Mesendoderm (in vitro differentiated cells): Measurements from ENCODE around the gene MYCN.
"Not testable (repeated sequence)": the region's sequence is repeated elsewhere in the genome, so short reads cannot be mapped to it uniquely, and the experiment has no call there.

Experiments used
- DNase-seq: peaks from one replicate; pipeline ENCODE4 v3.0.0; 2013
- H2AK5ac ChIP-seq: 2 replicates; pipeline ENCODE4 v1.6.1; 2013; ENCODE audit warnings: low read length, inconsistent platforms
- H2BK120ac ChIP-seq: 2 replicates; pipeline ENCODE4 v1.6.1; 2013; ENCODE audit warnings: low read depth, mild to moderate bottlenecking, low read length, moderate library complexity, mixed read lengths
- H2BK15ac ChIP-seq: replicated peaks from 2 replicates; pipeline ENCODE4 v1.6.1; 2013; ENCODE audit warnings: low read depth, mild to moderate bottlenecking, moderate library complexity
- H2BK5ac ChIP-seq: 2 replicates; pipeline ENCODE4 v1.6.1; 2013; ENCODE audit warnings: low read length, inconsistent platforms
- H3K18ac ChIP-seq: 2 replicates; pipeline ENCODE4 v1.6.1; 2013; ENCODE audit warnings: mild to moderate bottlenecking, low read length, mixed read lengths
- H3K23ac ChIP-seq: one replicate; pipeline ENCODE4 v1.6.1; 2013; ENCODE audit warnings: low read length
- H3K27ac ChIP-seq: 2 replicates; pipeline ENCODE4 v1.5.1; 2013; ENCODE audit warnings: low read depth, mild to moderate bottlenecking, inconsistent platforms, low read length, moderate library complexity
- H3K27me3 ChIP-seq: 2 replicates; pipeline ENCODE4 v1.6.1; 2013; ENCODE audit warnings: low read length, control low read depth, mild to moderate bottlenecking, inconsistent platforms; ENCODE audit not compliant: insufficient read depth, poor library complexity
- H3K36me3 ChIP-seq: 2 replicates; pipeline ENCODE4 v1.6.1; 2013; ENCODE audit warnings: low read length, inconsistent platforms; ENCODE audit not compliant: control insufficient read depth, insufficient read depth
- H3K4ac ChIP-seq: one replicate; pipeline ENCODE4 v1.6.1; 2013; ENCODE audit warnings: low read depth, mild to moderate bottlenecking, low read length, moderate library complexity
- H3K4me1 ChIP-seq: 2 replicates; pipeline ENCODE4 v1.6.1; 2013; ENCODE audit warnings: low read depth, low read length, inconsistent platforms; ENCODE audit not compliant: control insufficient read depth
- H3K4me2 ChIP-seq: 2 replicates; pipeline ENCODE4 v1.6.1; 2013; ENCODE audit warnings: low read length
- H3K4me3 ChIP-seq: 2 replicates; pipeline ENCODE4 v1.5.1; 2013; ENCODE audit warnings: mild to moderate bottlenecking, low read length
- H3K56ac ChIP-seq: one replicate; pipeline ENCODE4 v1.6.1; 2013; ENCODE audit warnings: low read length
- H3K79me1 ChIP-seq: 2 replicates; pipeline ENCODE4 v1.6.1; 2013; ENCODE audit warnings: low read length, inconsistent platforms
- H3K79me2 ChIP-seq: 2 replicates; pipeline ENCODE4 v1.6.1; 2013; ENCODE audit warnings: mild to moderate bottlenecking, low read length; ENCODE audit not compliant: control insufficient read depth, insufficient read depth
- H3K9ac ChIP-seq: 2 replicates; pipeline ENCODE4 v1.6.1; 2013; ENCODE audit warnings: low read length, inconsistent platforms
- H4K5ac ChIP-seq: one replicate; pipeline ENCODE4 v1.6.1; 2013; ENCODE audit warnings: low read length
- H4K8ac ChIP-seq: one replicate; pipeline ENCODE4 v1.6.1; 2013; ENCODE audit warnings: low read depth, mild to moderate bottlenecking, control low read depth, low read length, moderate library complexity
- WGBS: extraction: QIAGEN DNeasy Blood & Tissue Kit; methylation state at CpG from one replicate; pipeline ENCODE4 v1.1.7; 2013; ENCODE audit warnings: low lambda C conversion rate, missing lambda C conversion rate; ENCODE audit not compliant: insufficient coverage; ENCODE audit errors: extremely low coverage; 5-methylcytosine and 5-hydroxymethylcytosine counted together

MYCN gene

GRCh38 chr2:15959331-15960153 lies 19.2 kb downstream of the MYCN start:
- peaks cover 2% of the 10 kb centered on the region for H3K4me1 ChIP-seq
- no peaks in the 10 kb centered on the region for H3K27me3 ChIP-seq
- DNase-seq = no peak
- H3K4me2 ChIP-seq = no peak overlapping the region
- H2BK120ac ChIP-seq = no peak overlapping the region
- H3K79me1 ChIP-seq = no peaks in the 10 kb centered on the region
- H3K9ac ChIP-seq = no peak overlapping the region
- H2BK5ac ChIP-seq = no peak overlapping the region
- H3K27ac ChIP-seq = no peak overlapping the region
- no peak overlapping the region for H4K5ac ChIP-seq
- H4K8ac ChIP-seq = no peak overlapping the region
- H3K36me3 ChIP-seq = no peaks in the 10 kb centered on the region
- no peak overlapping the region for H3K56ac ChIP-seq
- no peak overlapping the region for H3K4ac ChIP-seq
- H3K23ac ChIP-seq = no peak overlapping the region
- H3K4me3 ChIP-seq = no peak overlapping the region
- H2BK15ac ChIP-seq = no peak overlapping the region
- no peak overlapping the region for H2AK5ac ChIP-seq
- no CpG with 5 or more reads among the region's 4 CpGs for WGBS
- no peak overlapping the region for H3K18ac ChIP-seq
- H3K79me2 ChIP-seq = no peaks in the 10 kb centered on the region

- not testable (repeated sequence) for H3K4ac ChIP-seq, H2BK5ac ChIP-seq, H3K27ac ChIP-seq, DNase-seq, H2BK120ac ChIP-seq, H3K27me3 ChIP-seq, H2BK15ac ChIP-seq, H3K9ac ChIP-seq, H3K23ac ChIP-seq, H3K4me3 ChIP-seq, H3K56ac ChIP-seq, H3K36me3 ChIP-seq, H2AK5ac ChIP-seq, H3K4me2 ChIP-seq, H3K18ac ChIP-seq, H3K79me2 ChIP-seq, H4K5ac ChIP-seq, H3K79me1 ChIP-seq, H3K4me1 ChIP-seq, H4K8ac ChIP-seq
- no CpG with 5 or more reads among the region's 2 CpGs for whole genome bisulfite sequencing
Observed at GRCh38 chr2:15960154-15960520, 19.8 kb downstream of the MYCN start.

- H2BK15ac ChIP-seq, H3K79me2 ChIP-seq, H4K8ac ChIP-seq, DNase-seq, H2BK120ac ChIP-seq, H3K4me3 ChIP-seq, H3K4me2 ChIP-seq, H3K4ac ChIP-seq, H3K36me3 ChIP-seq, H3K9ac ChIP-seq, H3K23ac ChIP-seq, H4K5ac ChIP-seq, H3K79me1 ChIP-seq, H3K27me3 ChIP-seq, H3K27ac ChIP-seq, H3K18ac ChIP-seq, H3K4me1 ChIP-seq, H2BK5ac ChIP-seq, H2AK5ac ChIP-seq, H3K56ac ChIP-seq: not testable (repeated sequence)
- no CpG with 5 or more reads among the region's 5 CpGs for WGBS
Observed at GRCh38 chr2:15963109-15963976, 23.0 kb downstream of the MYCN start.

DNA sequence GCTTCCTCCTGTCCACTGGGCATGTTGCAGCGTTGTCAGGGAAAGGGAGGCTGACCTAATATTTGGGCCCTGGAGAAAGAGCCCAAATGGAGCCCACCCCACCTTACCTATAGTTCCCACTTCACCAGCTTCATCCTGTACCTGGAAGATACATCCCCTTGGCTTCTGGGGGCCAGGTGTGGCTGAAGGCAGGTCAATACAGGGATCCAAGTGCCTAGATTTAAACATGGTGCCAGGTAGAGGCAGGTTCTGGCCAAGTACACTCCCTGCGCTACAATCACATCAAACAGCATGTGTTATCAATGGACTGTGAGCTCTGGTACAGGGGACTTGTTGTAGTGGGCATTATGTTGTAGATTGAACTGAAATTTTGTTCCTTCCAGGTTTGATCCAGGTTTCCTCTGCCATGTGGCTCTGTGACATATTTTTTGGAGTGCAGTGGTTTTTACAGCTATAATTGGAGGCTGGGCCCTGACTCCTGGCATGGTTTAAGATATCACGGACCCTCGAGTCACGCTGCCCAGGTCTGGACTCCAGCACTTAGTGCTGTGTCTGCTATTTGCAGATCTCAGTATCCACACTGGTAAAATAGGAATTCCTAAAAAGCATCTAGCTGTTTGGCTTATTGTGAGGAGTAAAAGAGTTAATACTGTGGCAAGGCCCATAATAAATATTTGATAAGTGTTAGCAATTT lies 23.8 kb downstream of the MYCN start:
- H3K18ac ChIP-seq = no peak overlapping the region
- no peak overlapping the region for H2BK120ac ChIP-seq
- no peaks in the 10 kb centered on the region for H3K79me2 ChIP-seq
- no peak overlapping the region for H2BK15ac ChIP-seq
- H3K27ac ChIP-seq = no peak overlapping the region
- no peak for DNase-seq
- H3K36me3 ChIP-seq = no peaks in the 10 kb centered on the region
- H4K5ac ChIP-seq = no peak overlapping the region
- H3K4ac ChIP-seq = no peak overlapping the region
- no peak overlapping the region for H2BK5ac ChIP-seq
- H4K8ac ChIP-seq = no peak overlapping the region
- H3K4me3 ChIP-seq = no peak overlapping the region
- H2AK5ac ChIP-seq = no peak overlapping the region
- H3K56ac ChIP-seq = no peak overlapping the region
- no CpG with 5 or more reads among the region's 5 CpGs for WGBS
- H3K9ac ChIP-seq = no peak overlapping the region
- H3K23ac ChIP-seq = no peak overlapping the region
- no peaks in the 10 kb centered on the region for H3K27me3 ChIP-seq
- no peak overlapping the region for H3K4me2 ChIP-seq
- H3K79me1 ChIP-seq = no peaks in the 10 kb centered on the region
- no peaks in the 10 kb centered on the region for H3K4me1 ChIP-seq

DNA sequence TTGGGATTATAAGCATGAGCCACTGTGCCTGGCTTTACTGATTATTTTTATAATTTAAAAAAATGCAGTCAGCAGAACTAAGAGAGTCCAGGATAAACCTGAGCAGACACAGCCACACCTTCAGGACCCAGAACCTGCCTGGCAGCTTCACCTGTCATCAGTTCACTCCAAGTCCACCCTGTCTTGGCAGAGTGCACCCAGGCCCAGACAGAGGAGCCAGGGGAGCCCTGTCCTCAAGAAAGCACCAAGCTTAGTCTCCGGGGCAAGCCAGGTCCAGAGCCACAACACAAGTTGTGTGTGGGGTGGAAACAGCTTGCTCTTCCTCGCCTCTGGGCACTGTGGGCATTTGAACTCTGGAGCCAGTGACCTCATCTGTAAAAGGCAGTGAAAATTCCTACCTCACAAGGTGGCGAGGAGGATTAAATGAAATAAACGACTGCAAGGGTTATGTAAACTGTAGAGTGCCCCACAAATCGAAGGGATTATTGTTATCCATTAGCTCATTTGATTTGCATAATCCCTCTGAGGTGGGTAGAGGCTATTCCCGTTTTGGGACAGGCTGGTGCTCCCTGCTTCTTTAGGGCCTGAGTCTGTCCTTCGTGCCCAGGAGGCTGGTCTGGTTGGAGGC lies 24.7 kb downstream of the MYCN start:
- Histone ChIP-seq H3K9ac (no peak overlapping the region), H3K23ac (no peak overlapping the region), H3K36me3 (no peaks in the 10 kb centered on the region), H2BK5ac (no peak overlapping the region), H2BK15ac (no peak overlapping the region), H2BK120ac (no peak overlapping the region), H4K8ac (no peak overlapping the region), H3K4me2 (no peak overlapping the region), H3K79me1 (no peaks in the 10 kb centered on the region), H3K27me3 (no peaks in the 10 kb centered on the region), H3K18ac (no peak overlapping the region), H3K4ac (no peak overlapping the region), H3K4me1 (no peaks in the 10 kb centered on the region), H3K56ac (no peak overlapping the region), H4K5ac (no peak overlapping the region), H3K27ac (no peak overlapping the region), H2AK5ac (no peak overlapping the region), H3K4me3 (no peak overlapping the region), H3K79me2 (no peaks in the 10 kb centered on the region)
- no peak for DNase-seq
- no CpG with 5 or more reads among the region's 7 CpGs for WGBS
